Activated naive CD4-positive, alpha-beta T cell treated with Interleukin-2 at 50 U/mL for 16 hours (primary cell): ENCODE results near the gene PDE4B.
"Not testable (repeated sequence)": the region's sequence is repeated elsewhere in the genome, so short reads cannot be mapped to it uniquely, and the experiment has no call there.

ENCODE experiments used
- DNase-seq: peaks from one replicate; pipeline ENCODE4 v3.0.0-alpha.2; 2020

Gene PDE4B

DNA sequence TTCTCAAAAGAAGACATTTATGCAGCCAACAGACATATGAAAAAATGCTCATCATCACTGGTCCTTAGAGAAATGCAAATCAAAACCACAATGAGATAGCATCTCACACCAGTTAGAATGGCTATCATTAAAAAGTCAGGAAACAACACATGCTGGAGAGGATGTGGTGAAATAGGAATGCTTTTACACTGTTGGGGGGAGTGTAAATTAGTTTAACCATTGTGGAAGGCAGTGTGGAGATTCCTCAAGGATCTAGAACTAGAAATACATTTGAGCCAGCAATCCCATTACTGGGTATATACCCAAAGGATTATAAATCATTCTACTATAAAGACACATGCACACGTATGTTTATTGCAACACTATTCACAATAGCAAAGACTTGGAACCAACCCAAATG lies 618.8 kb downstream of the PDE4B start:
- not testable (repeated sequence) for DNase-seq

DNA sequence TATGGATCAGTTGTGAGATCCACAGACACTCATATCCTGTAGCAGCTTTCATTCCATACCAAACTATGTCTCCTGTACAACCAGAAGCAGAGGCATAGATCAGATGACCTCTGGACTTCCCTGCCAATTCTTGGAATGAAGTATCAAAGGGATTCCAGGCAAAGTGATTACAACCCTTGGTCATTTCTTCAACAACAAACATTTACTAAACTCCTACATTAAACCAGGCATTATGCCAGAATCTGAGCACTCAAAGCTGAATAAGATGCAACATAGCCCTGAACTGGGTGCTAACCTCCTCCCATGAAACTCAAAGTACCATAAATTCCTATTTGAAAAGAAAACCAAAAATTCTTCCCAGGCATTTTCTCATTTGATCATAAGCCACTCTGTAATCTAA lies 620.0 kb downstream of the PDE4B start:
- DNase-seq = no peak

DNA sequence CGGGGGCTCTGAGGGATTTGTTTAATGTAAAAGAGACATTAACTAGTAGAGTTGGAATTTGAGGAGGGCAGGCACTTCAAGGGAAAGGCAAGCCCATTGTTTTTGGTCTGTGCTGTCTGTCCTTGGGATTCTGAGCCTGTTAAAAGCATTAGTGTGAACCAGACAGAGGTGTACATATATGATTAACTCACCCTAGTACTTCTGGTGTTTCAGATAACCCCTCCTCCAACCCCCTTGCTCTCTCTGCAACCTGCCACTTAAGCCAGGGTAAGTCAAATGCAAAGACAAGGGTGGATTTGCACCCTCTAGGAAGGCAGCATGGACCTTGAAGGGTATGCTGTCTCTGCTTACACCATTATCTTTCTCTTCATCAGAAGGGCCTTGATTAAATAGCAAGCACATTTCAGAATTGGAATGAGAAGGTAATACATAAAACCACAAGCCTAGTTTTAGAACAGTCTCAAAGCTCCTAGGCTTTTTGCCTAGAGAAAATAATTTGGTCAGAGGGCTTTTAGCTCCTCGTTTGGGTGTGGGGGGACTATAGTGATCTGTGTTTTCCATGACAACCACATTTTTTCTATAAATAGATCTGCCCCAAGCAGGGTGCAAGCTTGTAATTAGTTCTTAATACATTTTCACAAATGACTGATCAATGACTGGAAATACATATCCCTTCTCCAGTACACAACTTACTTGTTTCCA lies 620.6 kb downstream of the PDE4B start:
- no peak for DNase-seq

DNA sequence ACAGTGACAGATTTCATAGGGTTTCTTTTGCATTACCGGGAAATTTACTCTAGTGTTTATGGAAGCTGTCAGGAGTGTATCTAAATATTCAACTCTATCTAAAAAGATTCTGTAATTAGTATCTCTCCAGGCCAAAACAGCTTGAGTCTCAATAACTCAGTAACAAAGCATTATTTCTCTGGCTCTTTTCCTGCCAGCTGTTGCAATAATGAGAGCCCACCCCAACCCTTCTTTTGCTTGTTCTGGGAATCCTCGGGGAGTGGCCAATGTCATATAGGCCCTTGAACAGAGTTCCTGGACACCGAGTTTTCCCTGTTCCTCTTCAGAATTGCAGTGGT lies 621.1 kb downstream of the PDE4B start:
- no peak for DNase-seq

DNA sequence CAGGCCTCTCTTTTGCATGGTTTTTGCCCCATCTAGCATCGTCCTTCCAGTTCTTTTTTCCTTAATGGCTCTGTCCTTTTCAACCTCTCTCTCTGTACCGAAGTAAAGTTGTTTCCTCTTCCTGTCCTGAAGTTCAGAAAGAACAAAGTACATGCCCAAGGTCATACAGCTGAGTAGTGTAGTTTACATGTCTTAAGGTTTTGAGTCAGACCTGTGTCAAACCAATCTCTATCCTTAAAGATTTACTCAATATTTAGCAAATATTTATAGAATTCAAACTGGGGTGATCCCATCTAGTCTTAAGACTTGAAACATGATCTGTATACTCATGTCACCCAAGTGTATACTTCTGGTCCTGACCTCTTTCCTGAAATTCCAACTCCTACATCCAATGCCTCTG lies 622.6 kb downstream of the PDE4B start:
- DNase-seq = no peak

DNA sequence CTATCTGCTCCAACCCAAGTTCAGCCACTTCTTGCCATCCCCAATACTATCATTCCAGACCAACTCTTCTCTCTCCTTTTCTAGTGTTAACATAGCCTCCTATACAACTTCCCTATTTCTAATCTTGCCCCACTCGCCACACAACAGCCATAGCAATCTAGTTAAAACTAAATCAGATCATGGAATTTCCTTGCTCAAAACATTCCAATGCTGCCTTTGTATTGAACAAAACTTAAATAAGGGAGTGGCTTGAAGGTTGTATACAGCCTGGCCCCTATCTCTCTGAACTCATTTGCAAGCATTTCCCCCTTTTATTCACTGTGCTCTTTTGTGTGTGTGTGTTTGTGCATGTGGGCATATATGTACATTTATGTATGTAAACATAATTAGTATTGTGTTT lies 623.2 kb downstream of the PDE4B start:
- DNase-seq = no peak

DNA sequence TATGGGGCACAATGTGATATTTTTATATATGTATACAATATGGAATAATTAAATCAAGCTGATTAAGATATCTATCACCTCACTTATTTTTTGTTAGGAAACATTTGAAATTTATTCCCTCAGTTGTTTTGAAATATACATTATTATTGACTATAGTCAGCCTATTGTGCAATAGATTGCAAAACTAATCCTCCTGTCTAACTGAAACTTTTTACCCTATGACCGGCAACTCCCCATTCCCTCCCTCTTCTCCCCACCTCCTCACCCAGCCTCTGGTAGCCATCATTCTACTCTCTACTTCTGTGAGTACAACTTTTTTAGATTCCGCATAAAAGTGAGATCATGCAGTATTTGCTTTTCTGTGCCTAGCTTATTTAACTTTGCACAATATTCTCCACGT lies 623.6 kb downstream of the PDE4B start:
- DNase-seq = no peak

DNA sequence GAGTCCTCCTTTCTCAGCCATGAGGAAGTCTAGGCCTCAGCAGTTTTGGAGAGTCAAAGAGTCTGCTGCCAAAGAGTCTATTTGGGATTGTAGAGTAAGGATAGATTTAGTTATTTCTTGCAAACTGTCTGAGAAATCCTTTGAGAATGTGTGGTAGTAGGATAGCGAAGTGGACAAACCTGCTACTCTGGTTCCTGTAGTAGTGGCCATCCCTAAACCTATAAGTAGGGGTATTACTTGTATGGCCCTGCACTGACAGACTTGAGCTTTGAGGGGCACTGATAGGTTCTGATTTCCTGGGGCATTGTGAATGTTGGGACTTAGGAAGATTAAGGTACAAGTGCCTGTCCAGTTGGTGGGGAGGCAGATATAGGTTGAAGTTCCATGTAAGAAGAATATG lies 625.3 kb downstream of the PDE4B start:
- no peak for DNase-seq

DNA sequence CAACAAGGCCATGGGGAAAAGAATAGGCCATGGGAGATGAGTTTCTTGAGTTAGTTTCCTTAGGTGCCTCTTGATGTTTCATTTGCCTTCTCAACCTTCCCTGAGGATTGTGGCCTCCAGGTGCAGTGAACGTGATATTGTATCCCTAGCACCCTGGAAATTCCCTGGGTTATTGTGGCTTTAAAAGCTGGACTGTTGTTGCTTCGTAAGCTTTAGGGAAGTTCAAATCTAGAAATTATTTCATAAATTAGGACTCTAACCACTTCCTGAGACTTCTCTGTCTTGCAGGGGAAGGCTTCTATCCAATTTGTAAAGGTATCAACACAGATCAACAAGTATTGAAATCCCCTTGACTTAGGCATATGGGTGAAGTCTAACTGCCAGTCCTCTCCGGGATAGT lies 627.5 kb downstream of the PDE4B start:
- DNase-seq = not testable (repeated sequence)

DNA sequence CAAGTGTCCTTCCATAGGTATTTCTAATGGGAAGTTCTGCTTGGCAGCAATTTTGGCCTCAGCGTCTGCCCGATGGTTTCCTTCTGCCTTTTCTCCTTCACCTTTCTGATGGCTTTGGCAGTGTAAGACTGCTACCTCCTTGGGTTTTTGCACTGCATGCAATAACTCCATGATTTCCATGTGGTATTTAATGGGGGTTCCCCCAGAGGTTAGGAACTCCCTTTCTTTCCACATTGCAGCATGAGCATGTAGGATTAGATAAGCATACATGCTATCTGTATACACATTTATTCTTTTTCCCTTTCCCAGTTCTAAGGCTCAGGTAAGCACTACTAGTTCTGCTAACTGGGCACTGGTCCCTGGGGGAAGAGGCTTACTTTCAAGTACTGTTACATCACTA lies 628.2 kb downstream of the PDE4B start:
- not testable (repeated sequence) for DNase-seq

DNA sequence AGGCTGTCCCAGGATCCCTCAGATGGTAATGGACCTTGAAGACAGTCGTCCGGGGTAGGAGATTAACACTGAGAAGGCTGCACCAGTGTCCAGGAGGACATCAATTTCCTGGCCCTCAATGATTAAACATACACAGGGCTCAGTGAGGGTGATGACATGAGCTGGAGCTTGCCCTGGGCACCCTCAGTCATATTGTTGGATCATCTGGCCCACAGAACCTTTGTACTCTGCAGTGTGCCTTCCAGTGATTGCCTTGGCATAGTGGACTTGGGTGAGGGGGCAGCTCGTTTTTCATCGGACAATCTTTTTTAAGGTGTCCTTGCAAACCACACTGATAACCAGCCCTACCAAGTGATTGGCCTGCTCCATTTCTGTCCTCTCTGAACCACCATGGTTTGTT lies 630.1 kb downstream of the PDE4B start:
- no peak for DNase-seq
